Islet precursor cell (in vitro differentiated cells): ENCODE results near the gene MCU.
"Not testable (repeated sequence)": the region's sequence is repeated elsewhere in the genome, so short reads cannot be mapped to it uniquely, and the experiment has no call there.

Experiments used
- DNase-seq: peaks from one replicate; pipeline ENCODE4 v3.0.0-alpha.2; 2018

Gene MCU

GRCh38 chr10:72691863-72692743 lies at the start of gene MCU:
Gene MCU, plus strand, starts transcription at chr10:72692143. Its CDS starts 9 bp downstream, at chr10:72692152.
- DNase-seq: peak; percentile 97

GRCh38 chr10:72642318-72642717 lies 49.6 kb upstream of the MCU start:
- DNase-seq: no peak

GRCh38 chr10:72645263-72645858 lies 46.6 kb upstream of the MCU start:
- DNase-seq: no peak

GRCh38 chr10:72646971-72647370 lies 45.0 kb upstream of the MCU start:
- not testable (repeated sequence) for DNase-seq

- DNase-seq: no peak
Observed at GRCh38 chr10:72648301-72648700, 43.6 kb upstream of the MCU start.

GRCh38 chr10:72649291-72649690 lies 42.7 kb upstream of the MCU start:
- no peak for DNase-seq

- no peak for DNase-seq
Observed at GRCh38 chr10:72653383-72654096, 38.4 kb upstream of the MCU start.

- no peak for DNase-seq
Observed at GRCh38 chr10:72654720-72655119, 37.2 kb upstream of the MCU start.

GRCh38 chr10:72658696-72659400 lies 33.1 kb upstream of the MCU start:
- no peak for DNase-seq

GRCh38 chr10:72659694-72660093 lies 32.2 kb upstream of the MCU start:
- no peak for DNase-seq

GRCh38 chr10:72660220-72660619 lies 31.7 kb upstream of the MCU start:
- no peak for DNase-seq

- no peak for DNase-seq
Observed at GRCh38 chr10:72661431-72661830, 30.5 kb upstream of the MCU start.

- no peak for DNase-seq
Observed at GRCh38 chr10:72663971-72664370, 28.0 kb upstream of the MCU start.

- DNase-seq: no peak
Observed at GRCh38 chr10:72665925-72666324, 26.0 kb upstream of the MCU start.

GRCh38 chr10:72667207-72667864 lies 24.6 kb upstream of the MCU start:
- DNase-seq: no peak

GRCh38 chr10:72673280-72673679 lies 18.7 kb upstream of the MCU start:
- DNase-seq: no peak

GRCh38 chr10:72674174-72674573 lies 17.8 kb upstream of the MCU start:
- not testable (repeated sequence) for DNase-seq

- DNase-seq: no peak
Observed at GRCh38 chr10:72679838-72680241, 12.1 kb upstream of the MCU start.

GRCh38 chr10:72682638-72683037 lies 9.3 kb upstream of the MCU start:
- DNase-seq: peak; percentile 81

- no peak for DNase-seq
Observed at GRCh38 chr10:72685264-72685921, 6.5 kb upstream of the MCU start.

- DNase-seq: not testable (repeated sequence)
Observed at GRCh38 chr10:72686430-72686829, 5.5 kb upstream of the MCU start.

- no peak for DNase-seq
Observed at GRCh38 chr10:72687035-72687434, 4.9 kb upstream of the MCU start.
